OCI-LY3 (cell line): ENCODE results near the gene STK39.

Experiments
- EZH2phosphoT487 ChIP-seq: fragments of 200-600 bp; shearing (Covaris generic); IDR thresholded peaks from 2 replicates; pipeline ENCODE4 v1.6.1; 2018; ENCODE audit warnings: antibody characterized with exemption, mixed run types, low read depth
- TF ChIP-seq, protein P1 (sequence below): fragments of 200-600, 300-600 bp; sonication (generic); IDR thresholded peaks from 2 replicates; pipeline ENCODE4 v1.5.1; 2014; ENCODE audit warnings: antibody characterized with exemption, low read length, low read depth

DNA sequence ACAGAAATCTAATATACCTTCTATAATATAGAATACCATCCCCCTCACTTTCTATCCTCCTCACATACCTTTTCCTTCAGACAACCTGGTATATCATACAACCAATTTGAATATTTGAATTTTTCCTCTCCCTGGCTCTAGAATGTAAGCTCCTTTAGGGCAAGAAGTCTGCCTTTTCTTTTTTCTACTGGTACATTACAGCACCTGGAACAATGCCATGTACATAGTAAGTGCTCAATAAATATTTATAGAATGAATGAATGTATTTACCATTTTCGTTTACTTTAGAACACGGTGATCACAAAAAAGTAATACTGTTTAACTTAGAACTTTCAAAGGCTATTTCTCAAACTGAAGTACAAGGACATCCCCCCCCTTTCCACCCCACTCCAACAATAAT, 187.6 kb downstream of the STK39 start:
- TF ChIP-seq, protein P1, sequence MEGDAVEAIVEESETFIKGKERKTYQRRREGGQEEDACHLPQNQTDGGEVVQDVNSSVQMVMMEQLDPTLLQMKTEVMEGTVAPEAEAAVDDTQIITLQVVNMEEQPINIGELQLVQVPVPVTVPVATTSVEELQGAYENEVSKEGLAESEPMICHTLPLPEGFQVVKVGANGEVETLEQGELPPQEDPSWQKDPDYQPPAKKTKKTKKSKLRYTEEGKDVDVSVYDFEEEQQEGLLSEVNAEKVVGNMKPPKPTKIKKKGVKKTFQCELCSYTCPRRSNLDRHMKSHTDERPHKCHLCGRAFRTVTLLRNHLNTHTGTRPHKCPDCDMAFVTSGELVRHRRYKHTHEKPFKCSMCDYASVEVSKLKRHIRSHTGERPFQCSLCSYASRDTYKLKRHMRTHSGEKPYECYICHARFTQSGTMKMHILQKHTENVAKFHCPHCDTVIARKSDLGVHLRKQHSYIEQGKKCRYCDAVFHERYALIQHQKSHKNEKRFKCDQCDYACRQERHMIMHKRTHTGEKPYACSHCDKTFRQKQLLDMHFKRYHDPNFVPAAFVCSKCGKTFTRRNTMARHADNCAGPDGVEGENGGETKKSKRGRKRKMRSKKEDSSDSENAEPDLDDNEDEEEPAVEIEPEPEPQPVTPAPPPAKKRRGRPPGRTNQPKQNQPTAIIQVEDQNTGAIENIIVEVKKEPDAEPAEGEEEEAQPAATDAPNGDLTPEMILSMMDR = no peak
- no peak for TF ChIP-seq EZH2phosphoT487
